H1 (cell line): ENCODE results near the gene TRIM62. TPM values are rescaled to one million over a fixed set of nuclear protein-coding genes. Genes with fewer than 3 reads are reported as not detected.

Experiments
- CTCF ChIA-PET: fragments of 300-600 bp; sonication (Branson Sonifier 250); formaldehyde crosslinking; loops from one replicate; lab custom pipeline; 2021; ENCODE audit not compliant: partially characterized antibody; lab: Charles Lee
- POLR2A ChIA-PET: fragments of 300-600 bp; sonication (Branson Sonifier 250); formaldehyde crosslinking; loops from one replicate; lab custom pipeline; 2021; ENCODE audit warnings: inconsistent platforms; ENCODE audit not compliant: partially characterized antibody; lab: Charles Lee
- DNase-seq, 2 experiments: peaks; one replicate each; pipeline versions ENCODE4 v3.0.0 to v3.0.0-alpha.2; 2010 to 2022; ENCODE audit warnings: low spot score in 2 of 2, low read depth in 1 of 2, mixed read lengths in 1 of 2
- FAIRE-seq: peaks from 2 replicates; lab custom pipeline; 2011; peaks lifted over from hg19 to GRCh38; lab: Jason Lieb, UNC
- H2AFZ ChIP-seq: 2 replicates; pipeline ENCODE4 v1.8.1; 2012; ENCODE audit warnings: low read length, inconsistent platforms
- H2AK5ac ChIP-seq: 2 replicates; pipeline ENCODE4 v1.6.1; 2013; ENCODE audit warnings: low read depth, low read length
- H2BK120ac ChIP-seq: replicated peaks from 2 replicates; pipeline ENCODE3; 2013; ENCODE audit warnings: low read depth, low read length, inconsistent platforms
- H2BK12ac ChIP-seq: 2 replicates; pipeline ENCODE4 v1.6.1; 2013; ENCODE audit warnings: low read depth, low read length
- H2BK15ac ChIP-seq: 2 replicates; pipeline ENCODE4 v1.6.1; 2013; ENCODE audit warnings: low read length
- H2BK20ac ChIP-seq: 2 replicates; pipeline ENCODE4 v1.6.1; 2013; ENCODE audit warnings: low read length
- H2BK5ac ChIP-seq: 2 replicates; pipeline ENCODE4 v1.6.1; 2013; ENCODE audit warnings: low read depth, low read length
- H3K14ac ChIP-seq: 2 replicates; pipeline ENCODE4 v1.6.1; 2013; ENCODE audit warnings: inconsistent platforms; ENCODE audit not compliant: insufficient read length
- H3K18ac ChIP-seq: 2 replicates; pipeline ENCODE4 v1.6.1; 2013; ENCODE audit warnings: low read length; ENCODE audit errors: extremely low read depth
- H3K23ac ChIP-seq: 2 replicates; pipeline ENCODE4 v1.6.1; 2013; ENCODE audit warnings: inconsistent platforms; ENCODE audit not compliant: insufficient read length
- H3K23me2 ChIP-seq: 2 replicates; pipeline ENCODE4 v1.6.1; 2013; ENCODE audit warnings: low read depth, low read length
- H3K27ac ChIP-seq: 2 replicates; pipeline ENCODE4 v1.6.1; 2011; ENCODE audit warnings: low read depth, low read length, inconsistent platforms
- H3K27me3 ChIP-seq, 4 experiments: replicated peaks in 1 of 4; 1 replicate in 1 of 4; 2 replicates in 3 of 4; pipeline versions ENCODE4 v1.6.1 to v1.8.1; 2011 to 2013; ENCODE audit warnings: low read length in 3 of 4, mild to moderate bottlenecking in 3 of 4, inconsistent platforms in 2 of 4, mixed read lengths in 2 of 4, moderate library complexity in 1 of 4; ENCODE audit not compliant: control insufficient read depth in 3 of 4, insufficient read depth in 3 of 4; ENCODE audit errors: extremely low read depth in 1 of 4
- H3K36me3 ChIP-seq, 4 experiments: 2 replicates each; pipeline versions ENCODE4 v1.6.1 to v1.8.1; 2011 to 2013; ENCODE audit warnings: mild to moderate bottlenecking in 4 of 4, low read length in 3 of 4, moderate library complexity in 2 of 4, control low read depth in 1 of 4, inconsistent platforms in 1 of 4; ENCODE audit not compliant: insufficient read depth in 4 of 4, control insufficient read depth in 2 of 4
- H3K4ac ChIP-seq: replicated peaks from 2 replicates; pipeline ENCODE3; 2013; ENCODE audit warnings: low read length, low read depth, mixed read lengths, inconsistent platforms; ENCODE audit not compliant: insufficient read length
- H3K4me1 ChIP-seq, 4 experiments: replicated peaks in 1 of 4; 1 replicate in 1 of 4; 2 replicates in 3 of 4; pipeline versions ENCODE4 v1.6.1 to v1.8.1; 2011 to 2013; ENCODE audit warnings: low read length in 3 of 4, inconsistent platforms in 2 of 4, mixed read lengths in 1 of 4; ENCODE audit not compliant: insufficient read depth in 4 of 4, control insufficient read depth in 3 of 4
- H3K4me2 ChIP-seq, 2 experiments: 2 replicates each; pipeline versions ENCODE4 v1.6.1 to v1.8.1; 2011 to 2013; ENCODE audit warnings: low read depth in 2 of 2, low read length in 2 of 2, control low read depth in 1 of 2, inconsistent platforms in 1 of 2, mild to moderate bottlenecking in 1 of 2; ENCODE audit not compliant: insufficient read depth in 1 of 2
- H3K4me3 ChIP-seq, 4 experiments: fragments of 200-600, 300-600 bp in 1 of 4; sonication (generic), shearing (Covaris generic), sonication (Bioruptor Twin) in 1 of 4; 2 replicates each; pipeline versions ENCODE4 v1.5.1 to v1.8.1; 2011 to 2016; ENCODE audit warnings: low read length in 4 of 4, low read depth in 3 of 4, control low read depth in 2 of 4, inconsistent platforms in 2 of 4, mild to moderate bottlenecking in 2 of 4, mixed read lengths in 1 of 4, moderate library complexity in 1 of 4; ENCODE audit not compliant: insufficient read depth in 2 of 4; ENCODE audit errors: extremely low read depth in 1 of 4
- H3K56ac ChIP-seq: replicated peaks from 2 replicates; pipeline ENCODE3; 2013; ENCODE audit warnings: low read depth, mild to moderate bottlenecking, mixed read lengths, low read length, inconsistent platforms; ENCODE audit not compliant: insufficient read length
- H3K79me1 ChIP-seq: 2 replicates; pipeline ENCODE4 v1.6.1; 2013; ENCODE audit warnings: low read depth, low read length, control low read depth
- H3K79me2 ChIP-seq, 2 experiments: 2 replicates each; pipeline versions ENCODE4 v1.6.1 to v1.8.1; 2012 to 2013; ENCODE audit warnings: low read length in 2 of 2, mild to moderate bottlenecking in 2 of 2, inconsistent platforms in 1 of 2; ENCODE audit not compliant: insufficient read depth in 2 of 2, control insufficient read depth in 1 of 2
- H3K9ac ChIP-seq, 4 experiments: replicated peaks in 1 of 4; 1 replicate in 1 of 4; 2 replicates in 3 of 4; pipeline versions ENCODE4 v1.6.1 to v1.8.1; 2011 to 2013; ENCODE audit warnings: low read depth in 3 of 4, low read length in 3 of 4, control low read depth in 2 of 4, mild to moderate bottlenecking in 2 of 4, moderate library complexity in 2 of 4, inconsistent platforms in 1 of 4; ENCODE audit errors: extremely low read depth in 1 of 4
- H3K9me3 ChIP-seq, 2 experiments: 2 replicates each; pipeline versions ENCODE4 v1.6.1 to v1.8.1; 2012 to 2013; ENCODE audit warnings: mild to moderate bottlenecking in 2 of 2, moderate library complexity in 2 of 2, control low read depth in 1 of 2, inconsistent platforms in 1 of 2, low read depth in 1 of 2, low read length in 1 of 2, mixed read lengths in 1 of 2; ENCODE audit not compliant: insufficient read depth in 2 of 2
- H4K20me1 ChIP-seq, 2 experiments: replicated peaks in 1 of 2; 2 replicates each; pipeline versions ENCODE3 to v1.8.1; 2011 to 2013; ENCODE audit warnings: inconsistent platforms in 2 of 2, low read length in 2 of 2, mild to moderate bottlenecking in 1 of 2; ENCODE audit not compliant: insufficient read depth in 2 of 2, control insufficient read depth in 1 of 2
- H4K5ac ChIP-seq: 2 replicates; pipeline ENCODE4 v1.6.1; 2013; ENCODE audit warnings: low read length, low read depth, mixed read lengths, inconsistent platforms; ENCODE audit not compliant: insufficient read length
- H4K8ac ChIP-seq: 2 replicates; pipeline ENCODE4 v1.8.0; 2013; ENCODE audit warnings: mild to moderate bottlenecking, moderate library complexity, low read length, inconsistent platforms; ENCODE audit not compliant: insufficient read depth; ENCODE audit errors: extremely low read depth
- H4K91ac ChIP-seq: replicated peaks from 2 replicates; pipeline ENCODE3; 2013; ENCODE audit warnings: low read length, mixed read lengths, inconsistent platforms; ENCODE audit not compliant: insufficient read length
- CHD1 ChIP-seq: IDR thresholded peaks from 2 replicates; pipeline ENCODE4 v1.6.1; 2012; ENCODE audit warnings: low read depth, low read length, improper control_type of control experiment
- FOSL1 ChIP-seq: IDR thresholded peaks from 2 replicates; pipeline ENCODE4 v1.6.1; 2011; ENCODE audit warnings: mild to moderate bottlenecking, low read depth, low read length, moderate library complexity; ENCODE audit not compliant: insufficient read depth
- JUND ChIP-seq: IDR thresholded peaks from 2 replicates; pipeline ENCODE4 v1.6.1; 2011; ENCODE audit warnings: mild to moderate bottlenecking, improper control_type of control experiment, low read length
- KDM5A ChIP-seq: fragments of 200-600 bp; IDR thresholded peaks from 2 replicates; pipeline ENCODE4 v1.7.1; 2012; ENCODE audit warnings: mild to moderate bottlenecking, low read length, inconsistent platforms, mixed read lengths
- NRF1 ChIP-seq: IDR thresholded peaks from 2 replicates; pipeline ENCODE4 v1.6.1; 2011; ENCODE audit warnings: mild to moderate bottlenecking, low read depth, low read length, improper control_type of control experiment
- PHF8 ChIP-seq: fragments of 200-600 bp; sonication (generic); conservative IDR thresholded peaks from 2 replicates; pipeline ENCODE4 v1.7.1; 2012; ENCODE audit warnings: low read depth, mild to moderate bottlenecking, inconsistent platforms, low read length, moderate library complexity
- POU5F1 ChIP-seq: IDR thresholded peaks from 2 replicates; pipeline ENCODE4 v1.6.1; 2011; ENCODE audit warnings: low read depth, mild to moderate bottlenecking, low read length, moderate library complexity
- SIN3A ChIP-seq, 2 experiments: IDR thresholded peaks in 1 of 2; conservative IDR thresholded peaks in 1 of 2; 2 replicates each; pipeline ENCODE4 v1.6.1; 2011 to 2012; ENCODE audit warnings: low read length in 2 of 2, improper control_type of control experiment in 1 of 2, low read depth in 1 of 2, mild to moderate bottlenecking in 1 of 2
- TAF7 ChIP-seq: optimal IDR thresholded peaks from 2 replicates; pipeline ENCODE3; 2011; ENCODE audit warnings: low read depth, mild to moderate bottlenecking, inconsistent platforms, low read length, moderate library complexity, borderline replicate concordance
- TEAD4 ChIP-seq: IDR thresholded peaks from 2 replicates; pipeline ENCODE4 v1.6.1; 2012; ENCODE audit warnings: low read depth, low read length, inconsistent platforms, mixed read lengths
- ZNF274 ChIP-seq: IDR thresholded peaks from 2 replicates; pipeline ENCODE4 v1.7.0; 2012; ENCODE audit warnings: low read length, borderline replicate concordance; ENCODE audit errors: extremely low read depth
- WGBS, 2 experiments: shearing (Covaris generic) in 1 of 2; methylation state at CpG; one replicate each; pipeline versions ENCODE4 v1.1.6 to v1.1.7; 2013 to 2015; ENCODE audit warnings: low lambda C conversion rate in 2 of 2, mixed read lengths in 2 of 2, inconsistent platforms in 1 of 2, low coverage in 1 of 2, missing lambda C conversion rate in 1 of 2; ENCODE audit not compliant: insufficient replicate concordance in 2 of 2, insufficient coverage in 1 of 2, insufficient read length in 1 of 2; ENCODE audit errors: extremely low coverage in 1 of 2, missing lambda C conversion rate in 1 of 2; 5-methylcytosine and 5-hydroxymethylcytosine counted together
- polyA plus RNA-seq, 7 experiments: library from polyadenylated mRNA; depleted of rRNA in 3 of 7; stranded (reverse) in 5 of 7; unstranded in 2 of 7; fragments of >200 nt in 5 of 7; fragments of 200-250 nt in 2 of 7; gene quantifications; 1 replicate in 5 of 7; 2 replicates in 1 of 7; 4 replicates in 1 of 7; pipeline versions ENCODE4 v1.2.1 to v1.2.3, GENCODE V29; 2011 to 2013; ENCODE audit warnings: missing spikeins in 2 of 7, mixed read lengths in 2 of 7
- total RNA-seq: library from RNA; stranded (reverse); fragmentation: NEBNext Ultra II Directional; extraction: Animal tissue kit (Norgen Biotek cat#: 25700); gene quantifications from 2 replicates; pipeline ENCODE4 v1.2.1, GENCODE V29; 2021
- TF ChIP-seq, protein P1 (sequence below): IDR thresholded peaks from 2 replicates; pipeline ENCODE4 v1.6.1; 2012; ENCODE audit warnings: inconsistent platforms
- TF ChIP-seq, protein P2 (sequence below): IDR thresholded peaks from 2 replicates; pipeline ENCODE4 v1.6.1; 2012; ENCODE audit warnings: inconsistent platforms

Gene TRIM62
- total and polyA plus RNA-seq, 2 of the 8 experiments (the other 6 are each of a cell fraction or from before 2014, with no cell fraction given), result 6.3 to 10.8 TPM

DNA sequence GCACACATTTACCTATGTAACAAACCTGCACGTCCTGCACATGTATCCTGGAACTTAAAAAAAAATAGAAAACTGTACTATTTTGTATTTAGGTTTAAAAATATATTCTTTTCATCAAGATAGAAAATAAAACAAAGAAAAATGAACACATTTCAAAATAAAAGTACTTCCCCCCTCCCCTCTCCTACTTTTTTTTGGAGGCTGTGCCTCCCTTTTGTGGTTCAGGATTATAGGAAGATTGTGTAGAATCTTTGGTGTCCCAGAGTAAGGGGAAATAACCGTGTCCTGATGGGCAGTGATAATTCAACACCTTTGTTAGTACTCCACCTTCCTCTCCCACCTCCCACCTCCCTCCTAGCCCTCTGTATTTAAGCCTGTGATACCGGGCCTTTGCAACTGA, 40.1 kb downstream of the TRIM62 start:
- Histone ChIP-seq H4K91ac (peak overlapping the region; percentile 23), H3K79me2 (no peaks in the 10 kb centered on the region), H4K20me1 (no peaks in the 10 kb centered on the region), H3K23me2 (no peaks in the 10 kb centered on the region; the same call in 1 of the 2 replicates), H4K5ac (no peak overlapping the region), H3K4ac (no peak overlapping the region), H3K27me3 (no peaks in the 10 kb centered on the region), H2BK12ac (no peak overlapping the region), H3K9me3 (no peaks in the 10 kb centered on the region), H3K18ac (no peak overlapping the region), H3K23ac (no peak overlapping the region), H2AK5ac (no peak overlapping the region), H3K79me1 (no peaks in the 10 kb centered on the region), H3K14ac (no peak overlapping the region), H3K56ac (no peak overlapping the region), H4K8ac (no peak overlapping the region), H3K36me3 (peaks cover 0 to 3% (median 0%) of the 10 kb centered on the region in 4 experiments; a peak in 2 of 8 replicates), H3K4me2 (no peak overlapping the region), H3K27ac (no peak overlapping the region), H2BK120ac (no peak overlapping the region), H2BK5ac (no peak overlapping the region), H2AFZ (no peak overlapping the region), H2BK20ac (no peak overlapping the region), H2BK15ac (no peak overlapping the region), H3K4me1 (peaks cover 6 to 23% (median 11%) of the 10 kb centered on the region in 4 experiments), H3K9ac (no peak overlapping the region), H3K4me3 (no peak overlapping the region)
- ChIA-PET POLR2A (interaction anchor here (0.7 to 4.0 kb wide), 3 partner anchors 9 to 1037 kb away, joined by 3 to 23 read pairs (median 7); no protein-coding TSS in a partner anchor), CTCF (interaction anchor here (0.8 to 2.3 kb wide), 8 partner anchors 15 to 164 kb away, joined by 3 to 7 read pairs (median 4); no protein-coding TSS in a partner anchor)
- TF ChIP-seq, protein P1, sequence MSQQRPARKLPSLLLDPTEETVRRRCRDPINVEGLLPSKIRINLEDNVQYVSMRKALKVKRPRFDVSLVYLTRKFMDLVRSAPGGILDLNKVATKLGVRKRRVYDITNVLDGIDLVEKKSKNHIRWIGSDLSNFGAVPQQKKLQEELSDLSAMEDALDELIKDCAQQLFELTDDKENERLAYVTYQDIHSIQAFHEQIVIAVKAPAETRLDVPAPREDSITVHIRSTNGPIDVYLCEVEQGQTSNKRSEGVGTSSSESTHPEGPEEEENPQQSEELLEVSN, result no peak
- TF ChIP-seq JUND (no peak), FOSL1 (no peak), TEAD4 (no peak), SIN3A (conservative IDR thresholded peaks at IDR 0.05 in 1 of 2, IDR thresholded peaks at IDR 0.05 in 1 of 2; ENCODE audit: low read depth in 1 of 2, low read length in 2 of 2) (no peak), TAF7 (no peak), ZNF274 (no peak), PHF8 (no peak), NRF1 (no peak), CHD1 (no peak), KDM5A (no peak), POU5F1 (no peak)
- TF ChIP-seq, protein P2, sequence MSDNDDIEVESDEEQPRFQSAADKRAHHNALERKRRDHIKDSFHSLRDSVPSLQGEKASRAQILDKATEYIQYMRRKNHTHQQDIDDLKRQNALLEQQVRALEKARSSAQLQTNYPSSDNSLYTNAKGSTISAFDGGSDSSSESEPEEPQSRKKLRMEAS, result no peak
- DNase-seq (no peak), FAIRE-seq (no peak)
- WGBS, 2 experiments, result 65% methylated on average over 3 of the region's 3 CpGs; no CpG with 5 or more reads in 1 of the 2 experiments
